ENCODE data around the gene SYT4.

DNA sequence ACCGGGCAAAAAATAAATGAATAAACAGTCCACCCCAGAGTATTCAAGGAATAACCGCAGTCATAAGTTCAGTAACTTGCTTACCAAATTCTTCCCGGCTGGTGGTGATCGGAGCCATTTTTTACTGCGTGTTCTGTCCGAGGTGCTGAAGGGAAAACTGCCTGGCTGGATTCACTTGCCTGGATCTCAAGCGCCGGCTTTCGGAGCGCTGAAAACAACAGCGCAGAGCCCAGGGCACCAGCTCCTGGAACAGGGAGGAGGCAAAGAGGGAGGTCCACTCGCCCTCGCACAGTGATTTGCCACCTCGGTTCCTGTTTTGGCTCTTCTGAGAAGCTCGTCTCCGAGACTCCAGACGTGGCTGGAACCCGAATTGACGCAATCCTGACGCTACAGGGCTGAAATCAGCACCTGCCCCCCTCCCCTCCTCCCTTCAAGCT is at the start of gene SYT4:
- TF ChIP-seq, protein P1, sequence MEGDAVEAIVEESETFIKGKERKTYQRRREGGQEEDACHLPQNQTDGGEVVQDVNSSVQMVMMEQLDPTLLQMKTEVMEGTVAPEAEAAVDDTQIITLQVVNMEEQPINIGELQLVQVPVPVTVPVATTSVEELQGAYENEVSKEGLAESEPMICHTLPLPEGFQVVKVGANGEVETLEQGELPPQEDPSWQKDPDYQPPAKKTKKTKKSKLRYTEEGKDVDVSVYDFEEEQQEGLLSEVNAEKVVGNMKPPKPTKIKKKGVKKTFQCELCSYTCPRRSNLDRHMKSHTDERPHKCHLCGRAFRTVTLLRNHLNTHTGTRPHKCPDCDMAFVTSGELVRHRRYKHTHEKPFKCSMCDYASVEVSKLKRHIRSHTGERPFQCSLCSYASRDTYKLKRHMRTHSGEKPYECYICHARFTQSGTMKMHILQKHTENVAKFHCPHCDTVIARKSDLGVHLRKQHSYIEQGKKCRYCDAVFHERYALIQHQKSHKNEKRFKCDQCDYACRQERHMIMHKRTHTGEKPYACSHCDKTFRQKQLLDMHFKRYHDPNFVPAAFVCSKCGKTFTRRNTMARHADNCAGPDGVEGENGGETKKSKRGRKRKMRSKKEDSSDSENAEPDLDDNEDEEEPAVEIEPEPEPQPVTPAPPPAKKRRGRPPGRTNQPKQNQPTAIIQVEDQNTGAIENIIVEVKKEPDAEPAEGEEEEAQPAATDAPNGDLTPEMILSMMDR (IDR thresholded peaks at IDR 0.05): no peak
- TF ChIP-seq FOXM1 (IDR thresholded peaks at IDR 0.05; ENCODE audit: low read depth): no peak
- no peak for TF ChIP-seq JUND (IDR thresholded peaks at IDR 0.05)
- TF ChIP-seq RXRA (IDR thresholded peaks at IDR 0.05; ENCODE audit: borderline replicate concordance, low read depth): no peak
- no peak for TF ChIP-seq GABPA (IDR thresholded peaks at IDR 0.05; ENCODE audit: low read depth)
- peak; percentile 42; the same call in 1 of the 2 replicates for TF ChIP-seq YY1 (IDR thresholded peaks at IDR 0.05; ENCODE audit: low read depth)
- no peak for TF ChIP-seq TAF1 (IDR thresholded peaks at IDR 0.05; ENCODE audit: borderline replicate concordance, low read depth, low read length)
- TF ChIP-seq GATA2 (CRISPR knock-in tag; IDR thresholded peaks at IDR 0.05): no peak
- TF ChIP-seq, protein P2, sequence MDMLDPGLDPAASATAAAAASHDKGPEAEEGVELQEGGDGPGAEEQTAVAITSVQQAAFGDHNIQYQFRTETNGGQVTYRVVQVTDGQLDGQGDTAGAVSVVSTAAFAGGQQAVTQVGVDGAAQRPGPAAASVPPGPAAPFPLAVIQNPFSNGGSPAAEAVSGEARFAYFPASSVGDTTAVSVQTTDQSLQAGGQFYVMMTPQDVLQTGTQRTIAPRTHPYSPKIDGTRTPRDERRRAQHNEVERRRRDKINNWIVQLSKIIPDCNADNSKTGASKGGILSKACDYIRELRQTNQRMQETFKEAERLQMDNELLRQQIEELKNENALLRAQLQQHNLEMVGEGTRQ (IDR thresholded peaks at IDR 0.05; ENCODE audit: borderline replicate concordance, low read depth, low read length): no peak
- TF ChIP-seq, protein P3, sequence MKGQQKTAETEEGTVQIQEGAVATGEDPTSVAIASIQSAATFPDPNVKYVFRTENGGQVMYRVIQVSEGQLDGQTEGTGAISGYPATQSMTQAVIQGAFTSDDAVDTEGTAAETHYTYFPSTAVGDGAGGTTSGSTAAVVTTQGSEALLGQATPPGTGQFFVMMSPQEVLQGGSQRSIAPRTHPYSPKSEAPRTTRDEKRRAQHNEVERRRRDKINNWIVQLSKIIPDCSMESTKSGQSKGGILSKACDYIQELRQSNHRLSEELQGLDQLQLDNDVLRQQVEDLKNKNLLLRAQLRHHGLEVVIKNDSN (IDR thresholded peaks at IDR 0.05; ENCODE audit: borderline replicate concordance, low read depth): no peak
- TF ChIP-seq POLR2AphosphoS5 (IDR thresholded peaks at IDR 0.05; ENCODE audit: low read depth, low read length): no peak
- TF ChIP-seq RFX5 (IDR thresholded peaks at IDR 0.05; ENCODE audit: low read length): no peak
- TF ChIP-seq, protein P4, sequence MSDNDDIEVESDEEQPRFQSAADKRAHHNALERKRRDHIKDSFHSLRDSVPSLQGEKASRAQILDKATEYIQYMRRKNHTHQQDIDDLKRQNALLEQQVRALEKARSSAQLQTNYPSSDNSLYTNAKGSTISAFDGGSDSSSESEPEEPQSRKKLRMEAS (IDR thresholded peaks at IDR 0.05; ENCODE audit: low read depth): no peak
- 0 out of 2 replicates have a peak, but pooled peaks have one; percentile 2 for TF ChIP-seq NRF1 (IDR thresholded peaks at IDR 0.05; ENCODE audit: low read depth, low read length)

Data from SK-N-SH (cell line).